DND-41 (cell line): Measurements from ENCODE around the gene TRAP1.
"Not testable (repeated sequence)": the region's sequence is repeated elsewhere in the genome, so short reads cannot be mapped to it uniquely, and the experiment has no call there.

Source experiments
- EZH2 ChIP-seq: IDR thresholded peaks from 3 replicates; pipeline ENCODE4 v1.6.1; 2012; ENCODE audit warnings: borderline replicate concordance, low read depth, mild to moderate bottlenecking, moderate library complexity, low read length, inconsistent platforms; ENCODE audit not compliant: severe bottlenecking
- TF ChIP-seq, protein P1 (sequence below): IDR thresholded peaks from 2 replicates; pipeline ENCODE4 v1.5.1; 2012; ENCODE audit warnings: borderline replicate concordance, low read length, moderate library complexity, mild to moderate bottlenecking; ENCODE audit not compliant: poor library complexity, severe bottlenecking; ENCODE audit errors: extremely low read depth

DNA sequence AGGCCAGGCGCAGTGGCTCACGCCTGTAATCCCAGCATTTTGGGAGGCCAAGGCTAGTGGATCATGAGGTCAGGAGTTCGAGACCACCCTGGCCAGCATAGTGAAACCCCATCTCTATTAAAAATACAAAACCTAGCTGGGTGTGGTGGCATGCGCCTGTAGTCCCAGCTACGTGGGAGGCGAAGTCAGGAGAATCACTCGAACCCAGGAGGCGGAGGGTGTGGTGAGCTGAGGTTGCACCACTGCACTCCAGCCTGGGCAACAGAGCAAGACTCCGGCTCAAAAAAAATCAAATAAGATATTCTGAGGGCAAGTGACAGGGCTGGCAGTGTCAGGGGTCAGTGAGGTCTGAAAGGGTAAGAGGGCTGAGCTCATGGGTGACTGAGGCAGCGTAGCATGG is 2.9 kb downstream of the TRAP1 start:
- TF ChIP-seq, protein P1, sequence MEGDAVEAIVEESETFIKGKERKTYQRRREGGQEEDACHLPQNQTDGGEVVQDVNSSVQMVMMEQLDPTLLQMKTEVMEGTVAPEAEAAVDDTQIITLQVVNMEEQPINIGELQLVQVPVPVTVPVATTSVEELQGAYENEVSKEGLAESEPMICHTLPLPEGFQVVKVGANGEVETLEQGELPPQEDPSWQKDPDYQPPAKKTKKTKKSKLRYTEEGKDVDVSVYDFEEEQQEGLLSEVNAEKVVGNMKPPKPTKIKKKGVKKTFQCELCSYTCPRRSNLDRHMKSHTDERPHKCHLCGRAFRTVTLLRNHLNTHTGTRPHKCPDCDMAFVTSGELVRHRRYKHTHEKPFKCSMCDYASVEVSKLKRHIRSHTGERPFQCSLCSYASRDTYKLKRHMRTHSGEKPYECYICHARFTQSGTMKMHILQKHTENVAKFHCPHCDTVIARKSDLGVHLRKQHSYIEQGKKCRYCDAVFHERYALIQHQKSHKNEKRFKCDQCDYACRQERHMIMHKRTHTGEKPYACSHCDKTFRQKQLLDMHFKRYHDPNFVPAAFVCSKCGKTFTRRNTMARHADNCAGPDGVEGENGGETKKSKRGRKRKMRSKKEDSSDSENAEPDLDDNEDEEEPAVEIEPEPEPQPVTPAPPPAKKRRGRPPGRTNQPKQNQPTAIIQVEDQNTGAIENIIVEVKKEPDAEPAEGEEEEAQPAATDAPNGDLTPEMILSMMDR, result not testable (repeated sequence)
- TF ChIP-seq EZH2, result not testable (repeated sequence)
